GM23248 (cell line): Measurements from ENCODE around the gene NACC1. TPM values are rescaled to one million over a fixed set of nuclear protein-coding genes. Genes with fewer than 3 reads are reported as not detected.
"Not testable (repeated sequence)": the region's sequence is repeated elsewhere in the genome, so short reads cannot be mapped to it uniquely, and the experiment has no call there.

Source experiments
- DNase-seq: peaks from one replicate; pipeline ENCODE4 v3.0.0-alpha.2; 2015
- H2AFZ ChIP-seq: fragments of 200-600 bp; sonication (generic); 2 replicates; pipeline ENCODE4 v1.6.1; 2016; ENCODE audit warnings: antibody characterized with exemption
- H3F3A ChIP-seq: fragments of 200-600 bp; sonication (generic); 2 replicates; pipeline ENCODE4 v1.6.1; 2016; ENCODE audit warnings: mild to moderate bottlenecking, antibody characterized with exemption, mixed run types; ENCODE audit not compliant: insufficient read depth
- H3K27ac ChIP-seq: fragments of 200-600 bp; sonication (generic); 2 replicates; pipeline ENCODE4 v1.5.1; 2016; ENCODE audit warnings: mild to moderate bottlenecking
- H3K27me3 ChIP-seq: fragments of 200-600 bp; sonication (generic); replicated peaks from 2 replicates; pipeline ENCODE4 v1.6.1; 2016; ENCODE audit warnings: mild to moderate bottlenecking; ENCODE audit not compliant: insufficient read depth
- H3K36me3 ChIP-seq: fragments of 200-600 bp; sonication (generic); 2 replicates; pipeline ENCODE4 v1.6.1; 2016; ENCODE audit warnings: low read depth, mild to moderate bottlenecking
- H3K4me1 ChIP-seq: fragments of 200-600 bp; sonication (generic); 2 replicates; pipeline ENCODE4 v1.6.1; 2016; ENCODE audit warnings: mild to moderate bottlenecking; ENCODE audit not compliant: insufficient read depth
- H3K4me2 ChIP-seq: fragments of 200-600 bp; sonication (generic); one replicate; pipeline ENCODE4 v1.6.1; 2016; ENCODE audit warnings: mild to moderate bottlenecking; ENCODE audit not compliant: unreplicated experiment
- H3K4me3 ChIP-seq: fragments of 200-600 bp; sonication (generic); 2 replicates; pipeline ENCODE4 v1.5.1; 2016; ENCODE audit warnings: mild to moderate bottlenecking
- H3K79me2 ChIP-seq: fragments of 200-600 bp; sonication (generic); 2 replicates; pipeline ENCODE4 v1.6.1; 2016; ENCODE audit warnings: mild to moderate bottlenecking; ENCODE audit not compliant: insufficient read depth
- H3K9ac ChIP-seq: fragments of 200-600 bp; sonication (generic); 2 replicates; pipeline ENCODE4 v1.6.1; 2016; ENCODE audit warnings: mild to moderate bottlenecking
- H3K9me2 ChIP-seq: fragments of 200-600 bp; sonication (generic); 2 replicates; pipeline ENCODE4 v1.6.1; 2016; ENCODE audit warnings: mixed run types, mild to moderate bottlenecking, moderate library complexity; ENCODE audit not compliant: insufficient read depth
- H3K9me3 ChIP-seq: fragments of 200-600 bp; sonication (generic); one replicate; pipeline ENCODE4 v1.6.1; 2017; ENCODE audit warnings: low read depth
- H4K20me1 ChIP-seq: fragments of 200-600 bp; sonication (generic); 2 replicates; pipeline ENCODE4 v1.6.0; 2016; ENCODE audit not compliant: insufficient read depth
- EZH2 ChIP-seq: fragments of 200-600 bp; sonication (generic); IDR thresholded peaks from 2 replicates; pipeline ENCODE4 v1.6.1; 2018; ENCODE audit warnings: antibody characterized with exemption, mild to moderate bottlenecking; ENCODE audit not compliant: insufficient read depth, poor library complexity, severe bottlenecking
- EZH2phosphoT487 ChIP-seq: fragments of 200-600 bp; sonication (generic); IDR thresholded peaks from 2 replicates; pipeline ENCODE4 v1.6.1; 2018; ENCODE audit warnings: antibody characterized with exemption, moderate library complexity, mild to moderate bottlenecking, low read depth; ENCODE audit not compliant: insufficient read depth
- WGBS, 2 experiments: methylation state at CpG; one replicate each; pipeline ENCODE4 v1.1.6; 2015 to 2017; ENCODE audit warnings: low lambda C conversion rate in 2 of 2, low coverage in 1 of 2; ENCODE audit errors: missing lambda C conversion rate in 2 of 2; 5-methylcytosine and 5-hydroxymethylcytosine counted together
- in situ Hi-C: fragments of 300-500 bp; cut with MboI; formaldehyde crosslinking; loops from 2 replicates; pipeline ENCODE4 v1.15.0; 2020
- polyA plus RNA-seq: library from polyadenylated mRNA; unstranded; fragments of >200 nt; fragmentation: Nextera tagmentation; extraction: Ambion mirVana; gene quantifications from 2 replicates; pipeline ENCODE4 v1.2.1, GENCODE V29; 2016
- total RNA-seq: library from RNA; depleted of rRNA; stranded (reverse); fragments of >200 nt; shearing (Covaris generic); gene quantifications from 2 replicates; pipeline ENCODE4 v1.2.3, GENCODE V29; 2014

Gene NACC1
- total and polyA plus RNA-seq, 2 experiments from 2014 or later = 1.4 to 104 TPM

DNA sequence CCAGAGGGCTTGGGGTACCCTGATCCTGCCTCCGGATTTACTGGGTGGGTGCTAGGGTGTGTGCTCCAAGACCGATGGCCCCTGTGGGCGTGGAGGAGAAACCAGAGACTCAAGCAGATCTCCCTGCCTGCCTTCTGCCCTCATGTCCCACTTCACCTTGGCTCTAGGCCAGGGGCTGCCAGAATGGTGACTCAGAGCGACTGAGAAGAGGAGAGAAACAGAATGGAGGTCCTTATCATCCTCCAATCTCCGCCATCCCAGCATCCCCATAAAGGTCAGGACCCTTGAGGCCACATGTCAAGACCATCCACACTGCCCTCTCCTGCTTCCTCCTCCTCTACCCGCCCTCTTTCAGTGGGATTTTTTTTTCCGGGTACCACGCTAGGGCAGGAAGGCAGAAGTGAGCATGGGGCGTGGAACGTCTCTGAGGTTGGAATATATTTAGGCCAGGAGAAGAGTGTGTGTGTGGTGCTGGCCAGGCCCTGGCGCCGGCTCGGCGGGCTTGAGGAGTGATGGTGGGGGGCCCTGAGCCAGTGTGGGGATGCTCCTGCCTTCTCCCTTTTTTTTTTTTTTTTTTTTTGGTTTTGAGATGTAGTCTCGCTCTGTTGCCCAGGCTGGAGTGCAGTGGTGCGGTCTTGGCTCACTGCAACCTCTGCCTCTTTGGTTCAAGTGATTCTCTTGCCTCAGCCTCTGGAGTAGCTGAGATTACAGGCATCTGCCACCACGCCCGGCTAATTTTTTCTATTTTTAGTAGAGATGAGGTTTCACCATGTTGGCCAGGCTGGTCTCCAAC, 54.5 kb downstream of the NACC1 start:
- peak overlapping the region; percentile 57 for H3K9ac ChIP-seq
- peak overlapping the region; percentile 30 for H3K4me2 ChIP-seq
- WGBS, 2 experiments = 16 to 19% methylated on average over 16 to 18 of the region's 18 CpGs
- no peak overlapping the region for H3K4me3 ChIP-seq
- peaks cover 31% of the 10 kb centered on the region for H3F3A ChIP-seq
- no peaks in the 10 kb centered on the region for H3K36me3 ChIP-seq
- H3K27ac ChIP-seq = peak overlapping the region; percentile 88
- H2AFZ ChIP-seq = peak overlapping the region; percentile 66
- peaks cover 39% of the 10 kb centered on the region for H3K4me1 ChIP-seq
- in situ Hi-C loops = no loop called here
- no peaks in the 10 kb centered on the region for H4K20me1 ChIP-seq
- H3K27me3 ChIP-seq = no peaks in the 10 kb centered on the region
- DNase-seq = peak; percentile 92
- H3K79me2 ChIP-seq = no peaks in the 10 kb centered on the region
- no peaks in the 10 kb centered on the region for H3K9me3 ChIP-seq
- no peak for TF ChIP-seq EZH2
- TF ChIP-seq EZH2phosphoT487 = no peak
- H3K9me2 ChIP-seq = no peaks in the 10 kb centered on the region

DNA sequence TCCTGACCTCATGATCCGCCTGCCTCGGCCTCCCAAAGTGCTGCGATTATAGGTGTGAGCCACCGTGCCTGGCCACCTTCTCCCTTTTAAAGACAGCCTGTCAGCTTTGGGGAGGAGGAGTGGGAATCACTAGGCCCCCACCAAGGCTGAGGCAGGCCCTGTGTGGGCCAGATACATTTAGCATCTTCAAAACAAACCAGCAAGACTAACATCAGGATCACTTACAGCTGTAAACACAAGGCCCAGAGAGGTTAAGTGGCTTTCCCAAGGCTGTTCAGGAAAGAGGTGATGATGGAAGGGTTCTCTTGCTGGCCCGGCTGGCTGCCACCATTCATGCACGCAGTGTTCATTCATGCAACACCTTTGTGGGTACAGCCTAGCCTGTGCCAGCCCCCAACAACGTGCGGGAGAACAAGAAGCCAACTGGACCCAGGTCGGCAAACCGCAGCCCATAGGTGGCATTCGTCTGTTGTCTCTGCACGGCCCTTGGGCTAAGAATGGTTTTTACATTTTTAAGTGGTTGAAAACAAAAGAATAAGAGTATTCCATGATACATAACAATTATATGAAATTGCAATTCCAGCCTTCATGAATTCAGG, 55.2 kb downstream of the NACC1 start:
- H3K4me3 ChIP-seq = no peak overlapping the region

DNA sequence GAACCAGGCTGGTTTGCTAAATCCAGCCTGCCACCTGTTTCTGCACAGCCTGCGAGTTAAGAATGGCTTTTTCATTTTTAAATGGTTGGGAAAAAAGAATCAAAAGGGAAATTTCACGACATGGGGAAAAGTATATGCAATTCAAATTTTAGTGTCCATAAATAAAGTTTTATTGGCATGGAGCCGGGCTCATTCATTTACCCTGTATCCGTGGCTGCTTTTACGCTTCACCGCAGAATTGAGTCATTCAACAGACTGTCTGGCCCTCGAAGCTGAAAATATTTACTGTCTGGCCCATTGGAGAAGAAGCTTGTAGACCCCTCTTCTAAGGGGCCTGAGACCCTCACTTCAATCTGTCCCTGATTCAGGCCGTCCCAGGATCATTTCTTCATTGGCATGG, 58.3 kb downstream of the NACC1 start:
- 58 to 60% methylated on average over 8 of the region's 8 CpGs for WGBS, 2 experiments
- Histone ChIP-seq H3K4me1 (peaks cover 16% of the 10 kb centered on the region), H4K20me1 (no peaks in the 10 kb centered on the region), H3K4me2 (no peak overlapping the region), H2AFZ (no peak overlapping the region), H3K4me3 (no peak overlapping the region), H3K9me3 (no peaks in the 10 kb centered on the region), H3K9ac (no peak overlapping the region), H3K79me2 (no peaks in the 10 kb centered on the region), H3K9me2 (no peaks in the 10 kb centered on the region), H3K27ac (no peak overlapping the region), H3K27me3 (no peaks in the 10 kb centered on the region), H3F3A (peaks cover 14% of the 10 kb centered on the region), H3K36me3 (no peaks in the 10 kb centered on the region)
- in situ Hi-C loops = no loop called here
- TF ChIP-seq EZH2 = no peak
- no peak for TF ChIP-seq EZH2phosphoT487
- no peak for DNase-seq

More for the DNA sequence above, 55.2 kb downstream of the NACC1 start:
- peaks cover 34% of the 10 kb centered on the region for H3K4me1 ChIP-seq
- no peaks in the 10 kb centered on the region for H3K9me3 ChIP-seq
- peak overlapping the region; percentile 88 for H3K27ac ChIP-seq
- H3K27me3 ChIP-seq = no peaks in the 10 kb centered on the region
- H4K20me1 ChIP-seq = no peaks in the 10 kb centered on the region
- no peaks in the 10 kb centered on the region for H3K36me3 ChIP-seq
- peak overlapping the region; percentile 57 for H3K9ac ChIP-seq
- TF ChIP-seq EZH2 (no peak), EZH2phosphoT487 (no peak)
- H3K79me2 ChIP-seq = no peaks in the 10 kb centered on the region
- peak overlapping the region; percentile 55 for H2AFZ ChIP-seq
- WGBS, 2 experiments = 67 to 68% methylated on average over 12 of the region's 12 CpGs
- no peak overlapping the region for H3K4me2 ChIP-seq
- H3F3A ChIP-seq = peaks cover 26% of the 10 kb centered on the region
- in situ Hi-C loops = no loop called here
- DNase-seq = no peak
- H3K9me2 ChIP-seq = no peaks in the 10 kb centered on the region

DNA sequence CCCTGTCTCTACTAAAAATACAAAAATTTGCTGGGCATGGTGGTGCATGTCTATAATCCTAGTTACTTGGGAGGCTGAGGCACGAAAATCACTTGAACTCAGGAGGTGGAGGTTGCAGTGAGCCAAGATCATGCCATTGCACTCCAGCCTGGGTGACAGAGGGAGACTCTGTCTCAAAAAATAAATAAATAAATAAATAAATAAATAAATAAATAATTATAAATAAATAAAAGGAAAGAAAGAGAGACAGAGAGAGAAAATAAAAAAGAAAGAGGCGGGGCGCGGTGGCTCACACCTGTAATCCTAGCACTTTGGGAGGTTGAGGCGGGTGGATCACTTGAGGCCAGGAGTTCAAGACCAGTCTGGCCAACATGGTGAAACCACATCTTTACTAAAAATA, 59.5 kb downstream of the NACC1 start:
- in situ Hi-C loops, H3K9me3 ChIP-seq, H3K9ac ChIP-seq, DNase-seq, H3K4me2 ChIP-seq, H3K27ac ChIP-seq, H2AFZ ChIP-seq, H3K79me2 ChIP-seq, H3K27me3 ChIP-seq, H4K20me1 ChIP-seq, H3K4me3 ChIP-seq, H3K9me2 ChIP-seq, H3K36me3 ChIP-seq, H3F3A ChIP-seq: not testable (repeated sequence)
- peaks cover 12% of the 10 kb centered on the region for H3K4me1 ChIP-seq
- 94 to 98% methylated on average over 5 of the region's 5 CpGs for WGBS, 2 experiments

DNA sequence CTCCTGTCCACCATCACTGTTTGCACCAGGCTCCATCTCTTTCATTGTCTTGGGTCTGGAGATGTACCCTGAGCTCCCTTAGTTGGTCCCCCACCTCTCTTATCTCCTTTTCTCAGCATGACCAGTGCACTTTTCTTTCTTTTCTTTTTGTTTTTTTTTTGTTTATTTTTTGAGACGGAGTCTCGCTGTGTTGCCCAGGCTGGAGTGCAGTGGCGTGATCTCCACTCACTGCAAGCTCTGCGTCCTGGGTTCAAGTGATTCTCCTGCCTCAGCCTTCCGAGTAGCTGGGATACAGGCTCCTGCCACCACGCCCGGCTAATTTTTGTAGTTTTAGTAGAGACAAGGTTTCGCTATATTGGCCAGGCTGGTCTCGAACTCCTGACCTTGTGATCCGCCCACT, 60.2 kb downstream of the NACC1 start:
- in situ Hi-C loops, H3K9me2 ChIP-seq, H3K4me2 ChIP-seq, H4K20me1 ChIP-seq, H3K27me3 ChIP-seq, H3K4me3 ChIP-seq, H2AFZ ChIP-seq, H3K36me3 ChIP-seq, H3K9ac ChIP-seq, DNase-seq, H3K27ac ChIP-seq, H3F3A ChIP-seq, H3K9me3 ChIP-seq, H3K79me2 ChIP-seq, H3K4me1 ChIP-seq: not testable (repeated sequence)
- 93 to 94% methylated on average over 10 of the region's 10 CpGs for WGBS, 2 experiments
